Gastrocnemius medialis (tissue), 4 donors: ENCODE results near the gene PCCA. TPM values are rescaled to one million over a fixed set of nuclear protein-coding genes. Genes with fewer than 3 reads are reported as not detected.

ENCODE experiments used
- ATAC-seq, 2 donors: fragments of 150-250 bp; one replicate each; pipeline ENCODE4 v1.9.1; 2016
- DNase-seq, 2 donors: peaks; one replicate each; pipeline ENCODE4 v3.0.0-alpha.2; 2019
- H3K27ac ChIP-seq, 4 donors: fragments of 200-600 bp; sonication (generic); 1 replicate in 1 of 4; 2 replicates in 3 of 4; pipeline ENCODE4 v1.5.1; 2016 to 2018; ENCODE audit warnings: mild to moderate bottlenecking in 2 of 4, moderate library complexity in 1 of 4
- H3K27me3 ChIP-seq, 3 donors: fragments of 200-600 bp; sonication (generic) in 2 of 3; 1 replicate in 1 of 3; 2 replicates in 2 of 3; pipeline versions ENCODE4 v1.5.1 to v1.6.0; 2016 to 2019; ENCODE audit warnings: mild to moderate bottlenecking in 1 of 3, moderate library complexity in 1 of 3
- H3K36me3 ChIP-seq, 2 donors: fragments of 200-600 bp; sonication (generic) in 1 of 2; one replicate each; pipeline ENCODE4 v1.5.1; 2017 to 2018
- H3K4me1 ChIP-seq, 2 donors: fragments of 200-600 bp; sonication (generic) in 1 of 2; one replicate each; pipeline ENCODE4 v1.5.1; 2016 to 2017; ENCODE audit warnings: mild to moderate bottlenecking in 2 of 2
- H3K4me3 ChIP-seq, 4 donors: fragments of 200-600 bp; sonication (generic) in 3 of 4; 1 replicate in 1 of 4; 2 replicates in 3 of 4; pipeline ENCODE4 v1.5.1; 2016 to 2019; ENCODE audit warnings: mild to moderate bottlenecking in 2 of 4
- H3K9me3 ChIP-seq, 3 donors: fragments of 200-600 bp; sonication (generic) in 2 of 3; 1 replicate in 1 of 3; 2 replicates in 2 of 3; pipeline ENCODE4 v1.5.1; 2016 to 2019
- POLR2A ChIP-seq, 2 donors: fragments of 450-650 bp; IDR thresholded peaks; one replicate each; pipeline ENCODE4 v1.6.1; 2017; ENCODE audit warnings: antibody characterized with exemption in 2 of 2, mild to moderate bottlenecking in 2 of 2, moderate library complexity in 2 of 2
- in situ Hi-C, 4 donors: fragments of 200-750 bp; cut with MboI; loops; one replicate each; pipeline versions ENCODE4 v1.15.0 to v1.8.0; 2017; ENCODE audit warnings: low sequenced_read_pairs in 4 of 4
- intact Hi-C: fragments of 100-400 bp; cut with DNase I; formaldehyde crosslinking; loops from one replicate; pipeline ENCODE4 v1.15.1; 2023; ENCODE audit warnings: low total_unique reads
- total RNA-seq, 4 donors: library from RNA; depleted of rRNA; stranded (reverse); fragments of >200 nt; gene quantifications; one replicate each; pipeline versions ENCODE4 v1.1.0 to v1.2.3, GENCODE V29; 2016
- TF ChIP-seq, protein P1 (sequence below), 5 experiments: fragments of 450-650 bp in 3 of 5; fragments of 200-600 bp in 2 of 5; sonication (generic) in 2 of 5; IDR thresholded peaks in 4 of 5; conservative IDR thresholded peaks in 1 of 5; 1 replicate in 4 of 5; 2 replicates in 1 of 5; pipeline ENCODE4 v1.5.1; 2016 to 2019; ENCODE audit warnings: antibody characterized with exemption in 5 of 5, mild to moderate bottlenecking in 3 of 5, moderate library complexity in 3 of 5

The PCCA gene
- total RNA-seq, 4 donors from 2014 or later, result 7.5 to 19.5 (median 10.8) TPM

DNA sequence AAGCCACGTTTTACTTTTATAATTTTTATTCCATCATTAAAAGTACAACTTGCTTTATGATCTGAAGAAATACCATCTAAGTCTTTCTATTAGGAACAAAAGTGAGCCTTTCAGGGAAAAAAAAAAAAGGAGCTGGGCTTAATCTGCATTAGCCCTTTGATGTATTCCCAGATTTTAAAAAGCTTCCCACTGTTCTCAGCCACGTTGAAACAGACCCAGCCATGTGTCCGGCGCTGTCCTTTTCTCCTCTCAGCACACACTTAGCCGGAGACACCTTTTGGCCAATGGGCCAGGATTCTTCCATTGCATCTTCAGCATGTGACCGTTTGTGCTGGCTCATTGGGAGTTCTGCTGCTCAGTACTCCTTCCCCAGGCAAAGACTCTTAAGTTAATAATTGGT lies 394.2 kb downstream of the PCCA start:
- Histone ChIP-seq H3K4me1 (no peaks in the 10 kb centered on the region), H3K4me3 (no peak overlapping the region), H3K36me3 (no peaks in the 10 kb centered on the region), H3K27ac (no peak overlapping the region), H3K27me3 (no peaks in the 10 kb centered on the region), H3K9me3 (no peaks in the 10 kb centered on the region)
- intact Hi-C loops (no loop called here), in situ Hi-C loops (no loop called here)
- ATAC-seq, result no peak
- TF ChIP-seq, protein P1, sequence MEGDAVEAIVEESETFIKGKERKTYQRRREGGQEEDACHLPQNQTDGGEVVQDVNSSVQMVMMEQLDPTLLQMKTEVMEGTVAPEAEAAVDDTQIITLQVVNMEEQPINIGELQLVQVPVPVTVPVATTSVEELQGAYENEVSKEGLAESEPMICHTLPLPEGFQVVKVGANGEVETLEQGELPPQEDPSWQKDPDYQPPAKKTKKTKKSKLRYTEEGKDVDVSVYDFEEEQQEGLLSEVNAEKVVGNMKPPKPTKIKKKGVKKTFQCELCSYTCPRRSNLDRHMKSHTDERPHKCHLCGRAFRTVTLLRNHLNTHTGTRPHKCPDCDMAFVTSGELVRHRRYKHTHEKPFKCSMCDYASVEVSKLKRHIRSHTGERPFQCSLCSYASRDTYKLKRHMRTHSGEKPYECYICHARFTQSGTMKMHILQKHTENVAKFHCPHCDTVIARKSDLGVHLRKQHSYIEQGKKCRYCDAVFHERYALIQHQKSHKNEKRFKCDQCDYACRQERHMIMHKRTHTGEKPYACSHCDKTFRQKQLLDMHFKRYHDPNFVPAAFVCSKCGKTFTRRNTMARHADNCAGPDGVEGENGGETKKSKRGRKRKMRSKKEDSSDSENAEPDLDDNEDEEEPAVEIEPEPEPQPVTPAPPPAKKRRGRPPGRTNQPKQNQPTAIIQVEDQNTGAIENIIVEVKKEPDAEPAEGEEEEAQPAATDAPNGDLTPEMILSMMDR (IDR thresholded peaks at IDR 0.05 in 4 of 5, conservative IDR thresholded peaks at IDR 0.05 in 1 of 5), result no peak
- TF ChIP-seq POLR2A (IDR thresholded peaks at IDR 0.05), result no peak
- no peak for DNase-seq

DNA sequence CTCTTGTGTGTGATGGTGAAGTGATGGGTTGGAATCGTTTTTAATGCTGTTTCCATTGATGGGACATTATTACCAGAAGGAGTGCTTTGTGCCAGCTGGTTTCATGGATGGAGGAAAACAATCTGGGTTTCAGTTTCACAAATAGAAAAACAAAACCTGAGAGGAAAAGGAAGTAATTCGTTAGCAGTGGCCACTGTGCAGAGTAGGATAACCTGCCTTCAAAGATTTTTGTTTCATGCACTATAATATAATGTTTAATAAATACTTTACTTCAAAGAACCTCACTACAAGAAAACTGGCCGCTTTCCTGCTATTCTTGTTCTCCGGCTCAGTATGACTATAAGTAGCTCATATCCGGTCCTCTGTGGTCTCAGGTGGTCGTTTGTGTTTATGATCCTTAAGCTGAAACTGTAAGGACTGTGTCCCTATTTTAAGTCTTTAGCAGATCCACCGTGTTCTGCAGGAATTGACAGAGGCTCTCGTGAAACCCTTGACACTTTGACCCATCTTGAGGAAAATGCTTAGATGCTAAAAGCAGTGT lies 395.0 kb downstream of the PCCA start:
- Histone ChIP-seq H3K9me3 (no peaks in the 10 kb centered on the region), H3K4me1 (no peaks in the 10 kb centered on the region), H3K27me3 (no peaks in the 10 kb centered on the region), H3K4me3 (no peak overlapping the region), H3K27ac (no peak overlapping the region), H3K36me3 (no peaks in the 10 kb centered on the region)
- no peak for ATAC-seq
- in situ Hi-C loops, result no loop called here
- TF ChIP-seq, protein P1 (IDR thresholded peaks at IDR 0.05 in 4 of 5, conservative IDR thresholded peaks at IDR 0.05 in 1 of 5), result no peak
- TF ChIP-seq POLR2A (IDR thresholded peaks at IDR 0.05), result no peak
- DNase-seq, result no peak
- intact Hi-C loops, result no loop called here

DNA sequence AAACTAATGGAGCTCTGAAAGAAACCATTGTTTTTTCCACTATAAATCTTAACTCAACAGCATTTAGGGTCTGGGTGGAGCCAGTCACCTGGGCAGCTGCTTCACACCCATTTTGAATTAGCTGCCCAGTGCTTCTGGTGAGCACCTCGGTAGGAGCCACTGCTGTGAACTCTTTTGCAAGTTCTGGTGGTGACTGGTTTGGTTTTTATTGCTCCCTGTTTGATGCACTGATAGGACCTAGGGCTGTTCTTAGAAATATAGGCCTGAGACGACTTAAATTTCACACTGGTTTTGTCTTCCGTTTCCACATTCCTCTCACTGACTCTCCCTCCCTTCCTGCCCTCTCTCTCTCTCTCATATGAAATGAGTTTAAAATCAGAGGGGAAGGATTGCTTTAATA lies 395.8 kb downstream of the PCCA start:
- intact Hi-C loops, result no loop called here
- Histone ChIP-seq H3K27ac (no peak overlapping the region), H3K9me3 (no peaks in the 10 kb centered on the region), H3K4me1 (no peaks in the 10 kb centered on the region), H3K4me3 (no peak overlapping the region), H3K27me3 (no peaks in the 10 kb centered on the region), H3K36me3 (no peaks in the 10 kb centered on the region)
- DNase-seq (no peak), ATAC-seq (no peak)
- TF ChIP-seq, protein P1 (IDR thresholded peaks at IDR 0.05 in 4 of 5, conservative IDR thresholded peaks at IDR 0.05 in 1 of 5), result no peak
- TF ChIP-seq POLR2A (IDR thresholded peaks at IDR 0.05), result no peak
- in situ Hi-C loops, result no loop called here

DNA sequence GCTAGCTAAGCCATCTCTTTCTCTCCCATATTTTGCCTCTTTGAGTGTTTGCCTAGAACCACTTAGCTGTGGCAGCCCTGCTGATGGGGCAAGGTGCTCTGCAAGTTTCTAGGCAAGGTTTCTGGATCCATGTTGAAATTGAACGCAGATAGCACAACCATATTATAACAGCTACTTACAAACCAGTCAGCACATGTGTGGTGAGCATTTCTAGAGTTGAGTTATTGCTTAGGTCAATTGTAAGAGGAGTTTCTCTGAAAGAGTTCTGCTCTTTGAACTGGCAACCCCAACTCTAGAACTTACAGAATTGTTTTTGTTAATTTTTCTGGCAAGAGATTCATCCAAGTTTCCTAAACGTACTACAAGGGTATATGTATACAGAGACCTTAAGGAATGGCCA lies 396.4 kb downstream of the PCCA start:
- intact Hi-C loops, result no loop called here
- TF ChIP-seq, protein P1 (IDR thresholded peaks at IDR 0.05 in 4 of 5, conservative IDR thresholded peaks at IDR 0.05 in 1 of 5), result no peak
- TF ChIP-seq POLR2A (IDR thresholded peaks at IDR 0.05), result no peak
- in situ Hi-C loops, result no loop called here
- Histone ChIP-seq H3K27ac (no peak overlapping the region), H3K36me3 (no peaks in the 10 kb centered on the region), H3K4me1 (no peaks in the 10 kb centered on the region), H3K9me3 (no peaks in the 10 kb centered on the region), H3K27me3 (no peaks in the 10 kb centered on the region), H3K4me3 (no peak overlapping the region)
- ATAC-seq, result no peak
- no peak for DNase-seq

DNA sequence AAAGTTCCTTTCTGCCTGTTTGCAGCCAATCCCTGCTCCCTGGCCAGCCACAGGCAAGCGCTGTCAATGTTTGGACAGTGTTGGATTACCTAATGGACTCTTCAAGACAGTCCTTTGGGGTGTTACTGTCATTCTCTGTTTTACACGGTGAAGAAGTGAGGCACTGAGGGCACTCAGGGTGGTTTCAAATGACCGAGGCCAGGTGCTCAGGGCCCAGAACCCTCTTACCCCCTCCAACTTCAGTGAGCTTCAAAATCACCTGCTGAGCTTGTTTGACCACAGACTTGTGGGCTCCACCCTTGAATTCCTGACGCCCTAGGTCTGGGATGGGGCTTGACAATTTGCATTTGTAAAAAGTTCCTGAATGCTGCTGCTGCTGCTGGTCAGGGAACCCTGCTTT lies 401.8 kb downstream of the PCCA start:
- Histone ChIP-seq H3K27me3 (no peaks in the 10 kb centered on the region), H3K9me3 (no peaks in the 10 kb centered on the region), H3K4me3 (no peak overlapping the region), H3K36me3 (no peaks in the 10 kb centered on the region), H3K4me1 (no peaks in the 10 kb centered on the region), H3K27ac (peak overlapping the region in 2 of 4 donors; percentile 25 to 31)
- no peak for DNase-seq
- intact Hi-C loops (loop anchor here (5.0 kb wide), 1 partner anchor 98 kb away; no protein-coding TSS in a partner anchor), in situ Hi-C loops (no loop called here)
- ATAC-seq, result no peak
- TF ChIP-seq, protein P1 (IDR thresholded peaks at IDR 0.05 in 4 of 5, conservative IDR thresholded peaks at IDR 0.05 in 1 of 5), result no peak
- no peak for TF ChIP-seq POLR2A (IDR thresholded peaks at IDR 0.05)
